ENCODE data around the gene CHST4.

DNA sequence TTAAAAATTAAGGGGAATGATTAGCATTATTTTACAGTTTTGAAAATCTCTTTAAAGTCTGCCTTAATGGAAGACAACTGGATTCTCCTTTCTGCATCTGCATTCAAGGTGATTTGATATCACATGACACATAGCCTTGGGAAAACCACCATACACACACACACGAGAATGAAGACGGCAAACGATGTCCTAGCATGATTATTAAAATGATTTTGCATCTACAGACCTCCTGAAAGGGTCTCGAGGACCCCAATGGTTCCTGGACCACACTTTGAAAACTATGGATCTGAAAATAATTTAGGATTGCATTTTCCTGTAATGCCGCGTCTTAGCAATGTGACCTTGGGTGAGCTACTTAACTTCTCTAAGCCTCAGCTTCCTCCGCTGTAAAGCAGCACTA lies 11.8 kb upstream of the CHST4 start:
- TF ChIP-seq POLR2A (IDR thresholded peaks at IDR 0.05) (no peak), EP300 (IDR thresholded peaks at IDR 0.05) (no peak), POLR2AphosphoS5 (IDR thresholded peaks at IDR 0.05) (no peak)
- TF ChIP-seq, protein P1, sequence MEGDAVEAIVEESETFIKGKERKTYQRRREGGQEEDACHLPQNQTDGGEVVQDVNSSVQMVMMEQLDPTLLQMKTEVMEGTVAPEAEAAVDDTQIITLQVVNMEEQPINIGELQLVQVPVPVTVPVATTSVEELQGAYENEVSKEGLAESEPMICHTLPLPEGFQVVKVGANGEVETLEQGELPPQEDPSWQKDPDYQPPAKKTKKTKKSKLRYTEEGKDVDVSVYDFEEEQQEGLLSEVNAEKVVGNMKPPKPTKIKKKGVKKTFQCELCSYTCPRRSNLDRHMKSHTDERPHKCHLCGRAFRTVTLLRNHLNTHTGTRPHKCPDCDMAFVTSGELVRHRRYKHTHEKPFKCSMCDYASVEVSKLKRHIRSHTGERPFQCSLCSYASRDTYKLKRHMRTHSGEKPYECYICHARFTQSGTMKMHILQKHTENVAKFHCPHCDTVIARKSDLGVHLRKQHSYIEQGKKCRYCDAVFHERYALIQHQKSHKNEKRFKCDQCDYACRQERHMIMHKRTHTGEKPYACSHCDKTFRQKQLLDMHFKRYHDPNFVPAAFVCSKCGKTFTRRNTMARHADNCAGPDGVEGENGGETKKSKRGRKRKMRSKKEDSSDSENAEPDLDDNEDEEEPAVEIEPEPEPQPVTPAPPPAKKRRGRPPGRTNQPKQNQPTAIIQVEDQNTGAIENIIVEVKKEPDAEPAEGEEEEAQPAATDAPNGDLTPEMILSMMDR (IDR thresholded peaks at IDR 0.05): no peak

Data from gastroesophageal sphincter (tissue), 3 donors.